HepG2 (cell line): Measurements from ENCODE around the gene CCL16. TPM values are rescaled to one million over a fixed set of nuclear protein-coding genes. Genes with fewer than 3 reads are reported as not detected.

ENCODE experiments used
- ARID2 ChIP-seq: sonication (generic); formaldehyde crosslinking; IDR thresholded peaks from 2 replicates; pipeline ENCODE4 v1.8.1; 2022; ENCODE audit warnings: mild to moderate bottlenecking, missing genetic modification reagents, borderline replicate concordance
- ATF4 ChIP-seq, 2 experiments: fragments of 450-650 bp in 1 of 2; sonication (generic) in 1 of 2; formaldehyde crosslinking; IDR thresholded peaks; 2 replicates each; pipeline versions ENCODE4 v1.5.0 to v1.8.0; 2020 to 2022; ENCODE audit warnings: mild to moderate bottlenecking in 1 of 2, missing genetic modification reagents in 1 of 2
- CHD4 ChIP-seq: fragments of 200-600 bp; sonication (generic); IDR thresholded peaks from 2 replicates; pipeline ENCODE4 v1.7.0; 2017; ENCODE audit warnings: mild to moderate bottlenecking, low read length, borderline replicate concordance
- ESRRA ChIP-seq: sonication (generic); formaldehyde crosslinking; IDR thresholded peaks from 2 replicates; pipeline ENCODE4 v1.5.1; 2020; ENCODE audit warnings: mild to moderate bottlenecking, low read depth, missing genetic modification reagents
- GFI1 ChIP-seq: sonication (generic); formaldehyde crosslinking; IDR thresholded peaks from 2 replicates; pipeline ENCODE4 v1.5.0; 2020; ENCODE audit warnings: missing genetic modification reagents, mild to moderate bottlenecking, borderline replicate concordance
- GLMP ChIP-seq: sonication (generic); formaldehyde crosslinking; IDR thresholded peaks from 2 replicates; pipeline ENCODE4 v1.9.0; 2021; ENCODE audit warnings: missing genetic modification reagents, mild to moderate bottlenecking, borderline replicate concordance
- HNRNPLL ChIP-seq: fragments of 200-400 bp; formaldehyde crosslinking; IDR thresholded peaks from 2 replicates; pipeline ENCODE4 v1.6.1; 2017; ENCODE audit warnings: mild to moderate bottlenecking, low read depth, low read length; ENCODE audit not compliant: poor library complexity, severe bottlenecking
- KAT7 ChIP-seq: IDR thresholded peaks from 2 replicates; pipeline ENCODE4 v1.6.1; 2018; ENCODE audit warnings: borderline replicate concordance, missing compliant biosample characterization
- KLF11 ChIP-seq: IDR thresholded peaks from 2 replicates; pipeline ENCODE4 v1.6.1; 2016; ENCODE audit warnings: missing compliant biosample characterization
- MAFF ChIP-seq: IDR thresholded peaks from 2 replicates; pipeline ENCODE4 v1.6.1; 2011; ENCODE audit warnings: low read depth, low read length, improper control_type of control experiment
- MYC ChIP-seq: sonication (generic); formaldehyde crosslinking; IDR thresholded peaks from 2 replicates; pipeline ENCODE4 v1.9.0; 2021; ENCODE audit warnings: missing genetic modification reagents, borderline replicate concordance
- PRPF4 ChIP-seq: fragments of 200-400 bp; formaldehyde crosslinking; IDR thresholded peaks from 2 replicates; pipeline ENCODE4 v1.6.1; 2016; ENCODE audit warnings: low read length, low read depth; ENCODE audit not compliant: poor library complexity, severe bottlenecking
- RORA ChIP-seq: sonication (generic); formaldehyde crosslinking; IDR thresholded peaks from 2 replicates; pipeline ENCODE4 v1.5.0; 2020; ENCODE audit warnings: mild to moderate bottlenecking, missing genetic modification reagents, moderate library complexity
- SP1 ChIP-seq, 2 experiments: fragments of 450-650 bp in 1 of 2; sonication (generic) in 1 of 2; formaldehyde crosslinking in 1 of 2; IDR thresholded peaks; 2 replicates each; pipeline versions ENCODE4 v1.4.0 to v1.6.1; 2016 to 2020; ENCODE audit warnings: missing genetic modification reagents in 1 of 2
- TOE1 ChIP-seq: sonication (generic); formaldehyde crosslinking; IDR thresholded peaks from 2 replicates; pipeline ENCODE4 v1.4.0; 2020; ENCODE audit warnings: mild to moderate bottlenecking, missing genetic modification reagents
- ZBTB42 ChIP-seq: sonication (generic); formaldehyde crosslinking; IDR thresholded peaks from 2 replicates; pipeline ENCODE4 v1.5.0; 2020; ENCODE audit warnings: mild to moderate bottlenecking, missing genetic modification reagents
- ZFP41 ChIP-seq: sonication (generic); formaldehyde crosslinking; IDR thresholded peaks from 2 replicates; pipeline ENCODE4 v1.4.0; 2020; ENCODE audit warnings: mild to moderate bottlenecking, missing genetic modification reagents, borderline replicate concordance
- ZNF121 ChIP-seq: sonication (generic); formaldehyde crosslinking; IDR thresholded peaks from 2 replicates; pipeline ENCODE4 v1.5.0; 2020; ENCODE audit warnings: mild to moderate bottlenecking, missing genetic modification reagents
- ZNF20 ChIP-seq: sonication (generic); formaldehyde crosslinking; IDR thresholded peaks from 2 replicates; pipeline ENCODE4 v1.4.0; 2020; ENCODE audit warnings: mild to moderate bottlenecking, moderate library complexity, missing genetic modification reagents
- ZNF296 ChIP-seq: sonication (generic); formaldehyde crosslinking; conservative IDR thresholded peaks from 2 replicates; pipeline ENCODE4 v1.5.0; 2020; ENCODE audit warnings: mild to moderate bottlenecking, missing genetic modification reagents
- ZNF484 ChIP-seq: sonication (generic); formaldehyde crosslinking; IDR thresholded peaks from 2 replicates; pipeline ENCODE4 v1.5.1; 2020; ENCODE audit warnings: mild to moderate bottlenecking, low read depth, missing genetic modification reagents, borderline replicate concordance
- ZNF512B ChIP-seq: sonication (generic); formaldehyde crosslinking; IDR thresholded peaks from 2 replicates; pipeline ENCODE4 v1.5.1; 2020; ENCODE audit warnings: missing genetic modification reagents, mild to moderate bottlenecking, borderline replicate concordance
- ZNF552 ChIP-seq: sonication (generic); formaldehyde crosslinking; IDR thresholded peaks from 2 replicates; pipeline ENCODE4 v1.9.0; 2022; ENCODE audit warnings: missing genetic modification reagents, mild to moderate bottlenecking, borderline replicate concordance
- ZNF710 ChIP-seq: sonication (generic); formaldehyde crosslinking; IDR thresholded peaks from 2 replicates; pipeline ENCODE4 v1.5.0; 2020; ENCODE audit warnings: mild to moderate bottlenecking, missing genetic modification reagents, borderline replicate concordance
- polyA plus RNA-seq, 8 experiments: library from polyadenylated mRNA; depleted of rRNA in 3 of 8; stranded (reverse) in 7 of 8; unstranded in 1 of 8; fragments of >200 nt; fragmentation: Illumina TruSeq in 4 of 8; extraction: Trizol in 4 of 8; gene quantifications; 2 replicates each; pipeline versions ENCODE4 v1.2.1 to v1.2.3, GENCODE V29; 2011 to 2016; ENCODE audit warnings: low read depth in 4 of 8, missing spikeins in 1 of 8, mixed read lengths in 1 of 8; ENCODE audit not compliant: insufficient read depth in 1 of 8
- total RNA-seq, 5 experiments: library from RNA; depleted of rRNA; stranded (reverse); fragments of >200 nt; fragmentation: Illumina TruSeq; extraction: Trizol; gene quantifications; 2 replicates each; pipeline ENCODE4 v1.2.3, GENCODE V29; 2016; ENCODE audit warnings: low read depth in 1 of 5

The CCL16 gene
- total and polyA plus RNA-seq, 2 of the 13 experiments (the other 11 are each of a cell fraction or from before 2014, with no cell fraction given), result 2.0 to 14.7 TPM

- TF ChIP-seq ATF4 (CRISPR knock-in tag; IDR thresholded peaks at IDR 0.05), result peak in 1 of 2 experiments; percentile 89; a peak in 2 of 4 replicates
- TF ChIP-seq ZNF512B, result no peak
- no peak for TF ChIP-seq HNRNPLL
- no peak for TF ChIP-seq ZFP41 (CRISPR knock-in tag)
- no peak for TF ChIP-seq GLMP
- no peak for TF ChIP-seq ARID2 (CRISPR knock-in tag)
- TF ChIP-seq ZNF710, result no peak
- TF ChIP-seq ZNF121 (CRISPR knock-in tag), result no peak
- no peak for TF ChIP-seq RORA (CRISPR knock-in tag)
- TF ChIP-seq SP1 (IDR thresholded peaks at IDR 0.05), result no peak
- no peak for TF ChIP-seq SP1 (CRISPR knock-in tag; IDR thresholded peaks at IDR 0.05)
- no peak for TF ChIP-seq PRPF4
- no peak for TF ChIP-seq MAFF
- TF ChIP-seq TOE1 (CRISPR knock-in tag), result no peak
- no peak for TF ChIP-seq ZNF296 (CRISPR knock-in tag)
- TF ChIP-seq KAT7 (CRISPR knock-in tag), result peak; percentile 7; the same call in 1 of the 2 replicates
- no peak for TF ChIP-seq ZNF20 (CRISPR knock-in tag)
- no peak for TF ChIP-seq ZNF552 (CRISPR knock-in tag)
- TF ChIP-seq ZNF484 (CRISPR knock-in tag), result no peak
- TF ChIP-seq KLF11 (CRISPR knock-in tag), result no peak
- 0 out of 2 replicates have a peak, but pooled peaks have one; percentile 13 for TF ChIP-seq CHD4
- TF ChIP-seq MYC, result 0 out of 2 replicates have a peak, but pooled peaks have one; percentile 34
- TF ChIP-seq ZBTB42 (CRISPR knock-in tag), result no peak
- no peak for TF ChIP-seq GFI1 (CRISPR knock-in tag)
- no peak for TF ChIP-seq ESRRA (CRISPR knock-in tag)
Measured at GRCh38 chr17:35972535-35972934, 8.8 kb downstream of the CCL16 start (continued).
